SK-N-SH (cell line): ENCODE results near the gene PTPRK.

Source experiments
- EP300 ChIP-seq, 2 experiments: IDR thresholded peaks; 2 replicates each; pipeline versions ENCODE4 v1.4.0 to v1.6.1; 2012; ENCODE audit warnings: borderline replicate concordance in 1 of 2, low read depth in 1 of 2, low read length in 1 of 2
- GABPA ChIP-seq: IDR thresholded peaks from 2 replicates; pipeline ENCODE4 v1.4.0; 2012; ENCODE audit warnings: low read depth, mild to moderate bottlenecking
- POLR2AphosphoS5 ChIP-seq: IDR thresholded peaks from 2 replicates; pipeline ENCODE4 v1.6.1; 2012; ENCODE audit warnings: low read depth, low read length
- TF ChIP-seq, protein P1 (sequence below): fragments of 200-600 bp; sonication (generic); IDR thresholded peaks from 2 replicates; pipeline ENCODE4 v1.6.1; 2017; ENCODE audit warnings: antibody characterized with exemption, mild to moderate bottlenecking, moderate library complexity

- no peak for TF ChIP-seq GABPA
- TF ChIP-seq, protein P1, sequence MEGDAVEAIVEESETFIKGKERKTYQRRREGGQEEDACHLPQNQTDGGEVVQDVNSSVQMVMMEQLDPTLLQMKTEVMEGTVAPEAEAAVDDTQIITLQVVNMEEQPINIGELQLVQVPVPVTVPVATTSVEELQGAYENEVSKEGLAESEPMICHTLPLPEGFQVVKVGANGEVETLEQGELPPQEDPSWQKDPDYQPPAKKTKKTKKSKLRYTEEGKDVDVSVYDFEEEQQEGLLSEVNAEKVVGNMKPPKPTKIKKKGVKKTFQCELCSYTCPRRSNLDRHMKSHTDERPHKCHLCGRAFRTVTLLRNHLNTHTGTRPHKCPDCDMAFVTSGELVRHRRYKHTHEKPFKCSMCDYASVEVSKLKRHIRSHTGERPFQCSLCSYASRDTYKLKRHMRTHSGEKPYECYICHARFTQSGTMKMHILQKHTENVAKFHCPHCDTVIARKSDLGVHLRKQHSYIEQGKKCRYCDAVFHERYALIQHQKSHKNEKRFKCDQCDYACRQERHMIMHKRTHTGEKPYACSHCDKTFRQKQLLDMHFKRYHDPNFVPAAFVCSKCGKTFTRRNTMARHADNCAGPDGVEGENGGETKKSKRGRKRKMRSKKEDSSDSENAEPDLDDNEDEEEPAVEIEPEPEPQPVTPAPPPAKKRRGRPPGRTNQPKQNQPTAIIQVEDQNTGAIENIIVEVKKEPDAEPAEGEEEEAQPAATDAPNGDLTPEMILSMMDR: no peak
- no peak for TF ChIP-seq POLR2AphosphoS5
- no peak for TF ChIP-seq EP300 (IDR thresholded peaks at IDR 0.05; ENCODE audit: borderline replicate concordance in 1 of 2, low read depth in 1 of 2, low read length in 1 of 2)
These were observed 574.0 kb downstream of the PTPRK start for GRCh38 chr6:127946388-127946787.
